Left ventricle myocardium inferior (tissue), 1 donor: ENCODE data around the gene CADPS. TPM values are rescaled to one million over a fixed set of nuclear protein-coding genes. Genes with fewer than 3 reads are reported as not detected.

Source experiments
- DNase-seq: peaks from one replicate; pipeline ENCODE4 v3.0.0-alpha.2; 2020
- H3K27ac ChIP-seq: fragments of 200-600 bp; replicated peaks from 2 replicates; pipeline ENCODE4 v1.8.0; 2021
- H3K27me3 ChIP-seq: fragments of 200-600 bp; 2 replicates; pipeline ENCODE4 v1.8.0; 2021; ENCODE audit warnings: low read depth
- H3K36me3 ChIP-seq: fragments of 200-600 bp; 2 replicates; pipeline ENCODE4 v1.8.0; 2021
- H3K4me1 ChIP-seq: fragments of 200-600 bp; 2 replicates; pipeline ENCODE4 v1.8.0; 2021
- H3K4me3 ChIP-seq: fragments of 200-600 bp; 2 replicates; pipeline ENCODE4 v1.8.0; 2021; ENCODE audit warnings: mild to moderate bottlenecking, moderate library complexity
- H3K9me3 ChIP-seq: fragments of 200-600 bp; replicated peaks from 2 replicates; pipeline ENCODE4 v1.8.0; 2021
- intact Hi-C: fragments of 100-400 bp; cut with micrococcal nuclease; formaldehyde crosslinking; loops from one replicate; pipeline ENCODE4 v1.11.0; 2022
- total RNA-seq: library from RNA; stranded (reverse); fragmentation: NEBNext Ultra II Directional; extraction: Animal tissue kit (Norgen Biotek cat#: 25700); gene quantifications from one replicate; pipeline ENCODE4 v1.2.1, GENCODE V29; 2021
- TF ChIP-seq, protein P1 (sequence below): fragments of 200-600 bp; IDR thresholded peaks from 2 replicates; pipeline ENCODE4 v1.8.0; 2021; ENCODE audit warnings: antibody characterized with exemption, mild to moderate bottlenecking, borderline replicate concordance
- donor health status: DM: no; HTN: yes; CAD: no; lungs with severe emphysema.

The CADPS gene
- total RNA-seq, 1 donor from 2014 or later, result 25.0 TPM

DNA sequence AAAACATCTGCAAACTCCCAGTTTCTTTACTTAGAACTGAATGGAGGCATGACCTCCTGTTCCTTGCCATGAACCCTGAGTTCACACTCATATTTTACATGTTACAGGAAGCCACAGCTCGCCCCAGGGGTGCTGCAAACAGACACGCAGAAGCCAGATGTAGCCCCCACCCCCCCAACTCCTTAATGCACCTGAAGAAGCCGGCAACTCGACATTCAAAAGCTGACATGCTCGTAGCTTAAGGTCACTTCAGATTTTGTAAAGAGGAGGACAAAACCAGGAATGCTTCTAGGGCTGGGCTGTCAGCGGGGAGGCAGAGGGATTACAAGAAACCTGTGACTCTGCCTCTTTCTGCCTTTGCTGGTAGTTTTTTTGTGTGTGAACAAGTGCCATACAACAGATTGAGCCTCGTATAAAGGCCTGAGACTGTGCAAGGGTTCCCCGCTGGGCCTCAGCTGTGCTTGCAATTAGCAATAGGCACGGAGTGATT is 459.9 kb downstream of the CADPS start:
- TF ChIP-seq, protein P1, sequence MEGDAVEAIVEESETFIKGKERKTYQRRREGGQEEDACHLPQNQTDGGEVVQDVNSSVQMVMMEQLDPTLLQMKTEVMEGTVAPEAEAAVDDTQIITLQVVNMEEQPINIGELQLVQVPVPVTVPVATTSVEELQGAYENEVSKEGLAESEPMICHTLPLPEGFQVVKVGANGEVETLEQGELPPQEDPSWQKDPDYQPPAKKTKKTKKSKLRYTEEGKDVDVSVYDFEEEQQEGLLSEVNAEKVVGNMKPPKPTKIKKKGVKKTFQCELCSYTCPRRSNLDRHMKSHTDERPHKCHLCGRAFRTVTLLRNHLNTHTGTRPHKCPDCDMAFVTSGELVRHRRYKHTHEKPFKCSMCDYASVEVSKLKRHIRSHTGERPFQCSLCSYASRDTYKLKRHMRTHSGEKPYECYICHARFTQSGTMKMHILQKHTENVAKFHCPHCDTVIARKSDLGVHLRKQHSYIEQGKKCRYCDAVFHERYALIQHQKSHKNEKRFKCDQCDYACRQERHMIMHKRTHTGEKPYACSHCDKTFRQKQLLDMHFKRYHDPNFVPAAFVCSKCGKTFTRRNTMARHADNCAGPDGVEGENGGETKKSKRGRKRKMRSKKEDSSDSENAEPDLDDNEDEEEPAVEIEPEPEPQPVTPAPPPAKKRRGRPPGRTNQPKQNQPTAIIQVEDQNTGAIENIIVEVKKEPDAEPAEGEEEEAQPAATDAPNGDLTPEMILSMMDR, result no peak
- H3K9me3 ChIP-seq, result no peaks in the 10 kb centered on the region
- H3K4me1 ChIP-seq, result no peaks in the 10 kb centered on the region
- peaks cover 7% of the 10 kb centered on the region for H3K27me3 ChIP-seq
- no peaks in the 10 kb centered on the region for H3K36me3 ChIP-seq
- intact Hi-C loops, result no loop called here
- H3K27ac ChIP-seq, result no peak overlapping the region
- H3K4me3 ChIP-seq, result no peak overlapping the region
- DNase-seq, result no peak

DNA sequence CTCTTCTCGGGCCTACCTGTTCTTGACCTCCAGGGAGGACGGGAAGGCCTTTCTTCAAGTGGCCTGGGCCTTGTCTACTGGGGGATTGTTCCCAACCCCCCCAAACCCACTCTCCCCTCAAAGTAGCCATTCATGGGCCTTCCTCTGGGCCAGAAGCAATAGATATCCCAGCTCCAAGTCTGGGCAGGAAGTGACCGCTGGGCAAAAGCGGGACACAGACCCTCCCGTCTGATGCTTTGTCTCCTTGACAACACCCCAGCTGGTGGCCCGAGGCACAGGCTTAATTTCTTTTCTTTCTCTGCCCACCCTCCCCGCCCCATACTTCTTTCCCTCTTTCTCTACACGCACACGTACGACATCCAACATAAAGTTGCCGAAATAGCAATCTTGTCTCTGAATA is 460.4 kb downstream of the CADPS start:
- TF ChIP-seq, protein P1, result no peak

DNA sequence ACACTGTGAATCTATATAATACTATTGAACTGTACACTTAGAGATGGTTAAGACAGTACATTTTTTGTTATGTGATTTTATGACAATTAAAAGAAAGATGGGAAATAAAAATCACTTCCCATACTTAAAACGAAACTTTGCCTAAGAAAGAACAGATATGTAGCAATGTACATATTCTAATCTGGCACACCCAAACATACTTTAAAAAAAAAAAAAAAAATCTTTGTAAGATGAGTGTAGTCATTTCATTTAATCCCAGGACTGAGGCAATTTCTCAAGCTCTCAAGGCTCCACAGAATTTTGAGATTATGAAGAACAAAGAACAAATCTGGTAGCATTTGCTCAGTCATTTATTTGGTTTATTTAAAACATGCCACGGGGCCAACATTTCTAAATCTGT is 461.5 kb downstream of the CADPS start:
- Histone ChIP-seq H3K9me3 (no peaks in the 10 kb centered on the region), H3K4me1 (no peaks in the 10 kb centered on the region), H3K36me3 (no peaks in the 10 kb centered on the region), H3K27me3 (peaks cover 7% of the 10 kb centered on the region), H3K27ac (no peak overlapping the region), H3K4me3 (no peak overlapping the region)
- DNase-seq, result no peak
- intact Hi-C loops, result no loop called here
- TF ChIP-seq, protein P1, result no peak

More for the DNA sequence above, 460.4 kb downstream of the CADPS start:
- no peak overlapping the region for H3K4me3 ChIP-seq
- intact Hi-C loops, result no loop called here
- no peaks in the 10 kb centered on the region for H3K36me3 ChIP-seq
- H3K27me3 ChIP-seq, result peaks cover 7% of the 10 kb centered on the region
- no peaks in the 10 kb centered on the region for H3K4me1 ChIP-seq
- no peaks in the 10 kb centered on the region for H3K9me3 ChIP-seq
- DNase-seq, result no peak
- no peak overlapping the region for H3K27ac ChIP-seq

DNA sequence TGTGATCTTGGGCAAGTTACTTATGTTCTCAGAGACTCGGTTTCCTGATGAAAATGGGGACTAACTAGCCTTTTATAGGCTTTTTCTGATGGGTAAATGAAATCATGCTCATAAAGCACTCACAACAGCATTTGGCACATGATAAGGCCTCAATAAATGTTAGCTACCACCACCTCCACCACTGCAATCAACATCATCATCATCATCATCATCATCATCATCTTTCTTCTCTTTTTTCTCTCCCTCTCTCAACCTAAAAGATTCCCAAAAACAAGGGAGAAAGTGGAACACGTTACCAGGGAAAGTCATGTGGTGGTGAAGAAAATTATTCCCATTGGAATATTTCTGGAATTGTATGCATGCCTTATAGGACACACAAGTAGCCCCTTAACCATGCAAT is 468.3 kb downstream of the CADPS start:
- H3K4me3 ChIP-seq, result no peak overlapping the region

GRCh38 chr3:62405566-62405965 is 469.6 kb downstream of the CADPS start:
- TF ChIP-seq, protein P1, result no peak
- intact Hi-C loops, result no loop called here
- H3K27me3 ChIP-seq, result peaks cover 23% of the 10 kb centered on the region

More for the DNA sequence above, 468.3 kb downstream of the CADPS start:
- Histone ChIP-seq H3K27ac (no peak overlapping the region), H3K27me3 (peaks cover 23% of the 10 kb centered on the region), H3K9me3 (no peaks in the 10 kb centered on the region), H3K4me1 (peaks cover 5% of the 10 kb centered on the region), H3K36me3 (no peaks in the 10 kb centered on the region)
- TF ChIP-seq, protein P1, result no peak
- intact Hi-C loops, result no loop called here
- no peak for DNase-seq

More at GRCh38 chr3:62405566-62405965, 469.6 kb downstream of the CADPS start:
- H3K4me3 ChIP-seq, result no peak overlapping the region
- DNase-seq, result no peak
- no peaks in the 10 kb centered on the region for H3K9me3 ChIP-seq
- no peak overlapping the region for H3K27ac ChIP-seq
- H3K4me1 ChIP-seq, result peaks cover 5% of the 10 kb centered on the region
- H3K36me3 ChIP-seq, result no peaks in the 10 kb centered on the region
